Measurements from ENCODE around the gene SIL1.
"Not testable (repeated sequence)": the region's sequence is repeated elsewhere in the genome, so short reads cannot be mapped to it uniquely, and the experiment has no call there.

Gene SIL1

GRCh38 chr5:139016186-139016585 lies 182.0 kb downstream of the SIL1 start:
- DNase-seq = no peak

DNA sequence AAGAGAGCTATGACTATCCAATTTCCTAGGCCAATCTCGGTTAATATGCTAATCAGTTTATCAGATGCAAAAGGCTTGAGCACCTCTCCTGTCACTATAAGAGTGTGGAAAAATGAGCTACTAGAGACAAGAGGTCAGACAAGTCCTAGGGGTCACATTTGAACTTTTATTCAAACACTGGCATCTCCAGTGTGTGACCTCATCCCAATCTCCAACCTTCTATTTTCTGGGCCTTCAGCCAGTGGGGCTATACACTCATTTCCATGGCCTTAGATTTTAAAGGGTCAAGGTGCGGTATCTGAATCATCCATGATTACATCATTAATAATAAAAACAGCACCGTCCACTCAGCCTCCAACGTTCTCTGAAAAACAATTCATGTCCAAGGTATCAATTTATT lies 183.4 kb downstream of the SIL1 start:
- no peak for DNase-seq

DNA sequence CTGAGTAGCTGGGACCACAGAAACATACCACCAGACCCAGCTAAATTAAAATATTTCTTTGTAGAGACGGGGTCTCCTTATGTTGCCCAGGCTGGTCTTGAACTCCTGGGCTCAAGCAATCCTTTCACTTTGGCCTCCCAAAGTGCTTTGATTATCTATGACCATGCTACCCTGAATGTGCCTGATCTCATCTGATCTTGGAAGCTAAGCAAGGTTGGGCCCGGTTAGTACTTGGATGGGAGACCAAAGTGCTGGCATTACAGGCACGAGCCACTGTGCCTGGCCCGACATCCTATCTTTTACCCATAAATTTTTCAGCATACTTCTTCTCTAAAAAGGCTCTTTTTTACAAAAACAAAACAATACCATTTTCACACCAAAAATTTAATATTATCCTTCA lies 186.0 kb downstream of the SIL1 start:
- no peak for DNase-seq

GRCh38 chr5:139011156-139011555 lies 187.0 kb downstream of the SIL1 start:
- DNase-seq = not testable (repeated sequence)

- DNase-seq = no peak
These were observed 193.5 kb downstream of the SIL1 start for GRCh38 chr5:139004374-139005307.

DNA sequence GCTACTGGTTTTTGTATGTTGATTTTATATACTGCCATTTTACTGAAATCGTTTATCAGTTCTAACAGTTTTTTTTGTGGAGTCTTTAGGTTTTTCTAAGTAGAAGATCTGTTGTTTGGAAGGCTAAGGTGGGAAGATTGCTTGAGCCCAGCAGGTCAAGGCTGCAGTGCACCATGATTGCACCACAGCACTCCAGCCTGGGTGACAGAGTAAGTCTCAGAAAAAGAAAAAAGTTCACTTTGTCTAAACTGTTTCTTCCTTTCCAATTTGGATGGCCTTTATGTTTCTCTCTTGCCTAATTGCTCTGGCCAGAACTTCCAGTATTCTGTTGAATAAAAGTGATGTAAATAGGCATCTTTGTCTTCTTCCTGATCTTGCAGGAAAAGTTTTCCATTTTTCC lies 198.5 kb downstream of the SIL1 start:
- no peak for DNase-seq

DNA sequence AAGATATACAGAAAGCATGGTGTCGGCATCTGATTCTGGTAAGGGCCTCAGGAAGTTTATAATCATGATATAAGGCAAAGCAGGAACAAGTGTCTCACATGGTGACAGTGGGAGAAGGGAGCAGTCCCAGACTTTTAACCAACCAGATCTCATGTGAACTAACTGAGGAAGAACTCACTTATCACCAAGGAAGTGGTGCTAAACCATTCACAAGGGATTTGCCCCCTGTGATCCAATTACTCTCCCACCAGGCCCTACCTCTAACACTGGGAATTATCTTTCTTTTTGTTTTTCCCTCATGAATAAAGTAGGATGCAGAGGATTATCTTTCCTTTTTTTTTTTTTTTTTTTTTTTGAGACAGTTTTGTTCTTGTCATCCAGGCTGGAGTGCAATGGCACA lies 199.6 kb downstream of the SIL1 start:
- DNase-seq = no peak

- no peak for DNase-seq
These were observed 202.0 kb downstream of the SIL1 start for GRCh38 chr5:138996120-138996519.

DNA sequence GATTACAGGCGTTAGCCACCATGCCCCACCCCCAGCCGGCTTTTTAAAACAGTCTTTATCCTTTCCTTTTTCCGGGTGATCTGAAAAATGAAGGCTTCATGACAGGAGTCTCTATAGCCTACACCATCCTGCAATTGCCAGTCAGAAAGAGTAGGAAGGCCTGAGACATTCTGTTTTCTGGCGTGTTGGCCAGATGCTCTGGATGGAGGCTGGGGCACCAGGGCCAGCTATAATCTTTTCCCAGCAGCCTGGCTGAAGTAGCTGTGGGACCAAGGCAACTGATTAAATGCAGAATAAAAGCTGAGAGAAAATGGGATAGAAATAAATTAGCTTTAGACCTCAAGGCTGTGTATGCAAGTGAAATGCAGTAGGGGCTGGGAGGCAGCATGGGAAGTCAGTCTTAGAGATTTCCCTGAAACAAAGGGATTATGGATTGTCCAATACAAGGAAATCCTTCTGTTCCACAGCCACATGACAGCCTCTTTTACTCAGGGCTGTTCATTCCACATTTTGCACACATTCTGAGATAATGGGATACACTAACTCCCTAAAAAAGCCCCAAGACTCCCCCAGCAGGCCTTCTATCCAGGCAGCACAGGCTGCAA lies 207.1 kb downstream of the SIL1 start:
- no peak for DNase-seq

GRCh38 chr5:138989720-138990119 lies 208.4 kb downstream of the SIL1 start:
- DNase-seq = no peak

DNA sequence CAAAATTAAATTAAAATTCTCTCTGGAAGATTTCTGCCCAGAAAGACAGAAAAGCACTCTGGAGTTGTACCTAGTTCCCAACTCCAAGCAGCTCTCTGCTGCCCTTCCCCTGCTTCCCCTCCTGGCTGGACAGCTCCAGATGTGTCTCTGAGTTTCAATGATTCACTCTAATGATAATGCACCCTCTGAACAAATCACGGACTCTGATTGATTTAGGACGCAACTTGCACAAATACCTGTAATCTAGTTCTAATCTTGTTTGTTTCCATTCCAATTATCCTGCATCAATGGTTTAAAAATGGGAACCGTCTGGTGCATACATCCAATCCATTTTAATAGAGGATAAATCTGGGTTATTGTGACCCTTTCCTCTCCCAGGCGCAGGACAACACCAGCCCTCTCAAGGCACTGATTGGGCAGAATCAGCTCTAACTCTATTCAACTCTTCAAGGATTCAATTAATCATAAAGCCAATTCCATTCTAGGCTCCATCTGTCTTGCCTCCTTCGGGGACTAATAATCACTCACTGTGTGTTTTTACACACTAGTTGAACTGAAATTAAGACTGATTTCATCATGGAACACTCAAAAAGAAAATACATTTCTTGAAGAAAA lies 211.9 kb downstream of the SIL1 start:
- no peak for DNase-seq

DNA sequence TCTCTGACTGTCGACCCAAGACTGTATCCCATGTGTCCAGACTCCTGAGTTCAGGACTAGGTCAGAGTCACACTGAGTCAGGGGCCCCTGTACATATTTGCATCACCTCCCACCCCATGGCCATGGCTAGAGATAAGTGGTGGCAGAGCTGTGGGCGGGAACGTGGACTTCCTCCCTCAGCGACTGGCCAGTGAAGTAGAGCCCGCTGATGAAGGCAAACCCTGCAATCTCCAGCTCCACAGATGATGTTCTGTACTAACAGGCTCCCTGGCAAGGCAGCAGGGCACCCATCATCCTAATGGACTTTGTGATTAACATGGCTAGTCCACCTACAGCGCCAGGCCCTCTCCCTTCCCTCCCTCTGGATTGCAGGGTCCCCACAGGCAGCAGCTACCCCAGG lies 212.5 kb downstream of the SIL1 start:
- no peak for DNase-seq

- no peak for DNase-seq
These were observed 212.9 kb downstream of the SIL1 start for GRCh38 chr5:138985256-138985655.

DNA sequence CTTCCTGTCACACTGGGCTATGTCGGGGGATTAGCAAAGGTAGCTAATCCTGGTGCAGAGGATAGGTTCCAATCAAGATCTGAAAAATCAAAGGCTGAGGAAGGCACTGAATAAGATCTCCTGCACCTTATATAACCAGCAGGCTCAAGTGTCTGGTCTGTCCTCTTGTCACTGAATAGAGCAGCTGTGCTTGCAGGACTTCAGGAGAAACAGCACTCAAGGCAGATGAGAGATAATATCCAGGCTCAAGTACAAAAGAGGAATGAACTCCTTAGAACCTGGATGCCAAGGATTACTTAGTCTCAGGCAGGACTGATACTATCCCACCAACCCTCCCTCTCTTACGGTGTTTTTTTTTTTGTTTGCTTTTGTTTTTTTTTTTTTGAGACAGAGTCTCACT lies 214.2 kb downstream of the SIL1 start:
- DNase-seq = no peak

DNA sequence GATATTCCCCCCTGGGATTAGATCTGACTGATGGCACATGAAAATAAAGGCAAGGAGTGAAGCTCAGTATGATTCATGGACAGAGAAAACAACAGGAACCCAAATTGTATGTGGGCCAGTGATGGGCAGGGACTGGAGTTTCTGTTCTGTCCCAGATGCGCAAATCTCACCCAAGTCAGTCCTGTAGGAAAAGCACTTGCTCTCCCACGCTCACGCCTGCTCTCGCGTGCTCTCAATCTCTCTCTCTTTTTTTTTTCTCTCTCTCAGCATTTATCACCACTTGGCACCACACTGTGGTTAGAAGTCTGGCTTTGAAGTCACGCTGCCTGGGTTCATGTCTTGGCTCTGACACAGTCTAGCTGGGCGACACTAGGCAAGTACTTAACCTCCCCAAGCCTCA lies 216.6 kb downstream of the SIL1 start:
- no peak for DNase-seq

- DNase-seq = no peak
These were observed 217.0 kb downstream of the SIL1 start for GRCh38 chr5:138981131-138981530.

- no peak for DNase-seq
These were observed 217.7 kb downstream of the SIL1 start for GRCh38 chr5:138980441-138980840.

DNA sequence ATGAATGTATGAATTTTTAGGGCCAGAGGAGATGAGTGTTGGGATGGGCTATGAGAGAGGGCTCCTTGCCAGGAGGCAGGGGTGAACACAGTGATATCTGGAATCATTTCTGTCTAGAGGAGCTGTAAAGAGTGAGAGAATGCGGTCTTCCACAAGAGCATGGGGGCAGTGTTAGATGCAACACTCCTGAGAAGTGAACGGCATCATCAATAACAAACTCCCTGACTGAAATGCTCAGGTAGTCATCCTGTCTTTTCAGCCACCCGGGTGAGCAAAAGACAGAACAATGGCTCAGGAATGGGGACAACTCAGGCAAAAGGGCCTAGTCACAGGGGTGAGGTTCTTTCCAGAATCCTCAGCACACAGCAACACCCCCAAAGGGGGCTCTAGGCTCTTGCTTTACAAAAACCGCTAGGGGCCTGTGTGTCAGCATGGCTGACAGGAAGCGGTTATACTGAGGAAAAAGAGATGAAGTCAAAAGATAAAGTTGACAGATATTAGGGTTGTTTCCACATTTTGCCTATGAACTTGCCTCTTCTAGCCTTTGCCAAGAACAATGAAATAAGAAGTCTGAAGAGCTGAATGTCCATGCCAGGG lies 218.4 kb downstream of the SIL1 start:
- DNase-seq = no peak

- DNase-seq = no peak
These were observed 219.6 kb downstream of the SIL1 start for GRCh38 chr5:138978581-138978980.

DNA sequence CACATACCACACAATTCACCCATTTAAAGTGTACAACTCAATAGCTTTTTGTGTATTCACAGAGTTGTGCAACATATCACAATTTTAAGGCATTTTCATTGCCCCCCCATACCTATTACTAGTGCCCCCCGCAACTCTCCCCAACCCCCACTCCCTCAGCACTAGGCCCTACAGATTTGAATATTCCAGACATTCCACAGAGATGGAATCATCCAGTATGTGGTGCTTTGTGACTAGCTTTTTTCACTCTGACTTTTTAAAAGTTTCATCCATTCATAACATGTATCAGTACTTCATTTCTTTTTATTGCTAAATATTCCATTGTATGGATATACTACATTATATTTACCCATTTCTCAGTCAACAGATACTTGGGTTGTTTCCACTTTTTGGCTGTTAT lies 220.1 kb downstream of the SIL1 start:
- DNase-seq = no peak

GRCh38 chr5:138975098-138975847 lies 222.9 kb downstream of the SIL1 start:
- DNase-seq = no peak

- no peak for DNase-seq
These were observed 223.7 kb downstream of the SIL1 start for GRCh38 chr5:138974227-138975063.
